ENCODE results near the gene TAF11L4. TPM values are rescaled to one million over a fixed set of nuclear protein-coding genes. Genes with fewer than 3 reads are reported as not detected.
"Not testable (repeated sequence)": the region's sequence is repeated elsewhere in the genome, so short reads cannot be mapped to it uniquely, and the experiment has no call there.

Gene TAF11L4
- total RNA-seq, 1 donor from 2014 or later: not detected

DNA sequence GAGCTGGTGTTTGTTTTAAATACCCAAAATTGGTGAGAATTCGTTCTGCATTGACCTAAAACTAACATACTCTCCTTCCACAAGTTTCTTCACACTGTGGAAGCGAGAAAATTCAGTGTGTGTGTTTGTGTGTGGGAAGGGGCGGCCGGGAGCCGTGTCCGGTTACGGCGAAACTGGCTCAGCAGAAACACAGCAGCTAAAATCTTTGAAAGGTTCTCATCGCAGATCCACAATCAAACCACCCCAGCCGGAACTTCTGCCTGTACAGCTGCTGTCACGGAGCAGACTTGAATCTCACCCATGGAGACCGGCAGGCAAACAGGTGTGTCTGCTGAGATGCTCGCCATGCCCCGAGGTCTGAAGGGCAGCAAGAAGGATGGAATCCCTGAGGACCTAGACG lies 3.3 kb downstream of the TAF11L4 start, which contains the start of gene TAF11L5:
TAF11L5 (plus strand) TSS at position 301 of the 400 bp plus-strand sequence.
- H3K4me3 Mint-ChIP-seq (ENCODE audit: unreplicated experiment); H3K36me3 Mint-ChIP-seq (ENCODE audit: low read depth); H3K27ac Mint-ChIP-seq (ENCODE audit: unreplicated experiment); H3K4me1 Mint-ChIP-seq (ENCODE audit: low read depth); H3K9me3 Mint-ChIP-seq (ENCODE audit: low read depth); H3K27me3 Mint-ChIP-seq (ENCODE audit: low read depth); DNase-seq (ENCODE audit: low spot score): not testable (repeated sequence)

DNA sequence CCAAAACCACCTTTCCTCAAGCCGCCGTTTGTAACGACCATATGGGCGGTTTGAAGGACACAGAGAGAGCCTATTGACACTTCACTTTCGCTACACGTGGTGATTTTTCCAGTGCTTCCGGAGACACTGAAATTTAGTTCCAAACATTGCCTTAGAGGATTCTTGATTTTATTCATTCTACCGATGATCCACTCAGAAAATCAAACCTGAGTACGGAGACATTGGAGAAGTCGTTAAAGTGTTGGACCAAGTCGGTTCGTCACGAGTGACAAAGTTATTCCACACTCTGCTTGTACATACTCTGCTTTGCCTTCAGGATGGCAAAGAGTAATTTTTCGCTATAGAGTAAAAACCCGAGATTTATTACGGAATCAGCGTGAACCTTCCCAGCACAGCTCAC lies 4.9 kb downstream of the TAF11L4 start:
- H3K27ac Mint-ChIP-seq (ENCODE audit: unreplicated experiment); H3K9me3 Mint-ChIP-seq (ENCODE audit: low read depth); H3K36me3 Mint-ChIP-seq (ENCODE audit: low read depth); H3K4me3 Mint-ChIP-seq (ENCODE audit: unreplicated experiment); H3K27me3 Mint-ChIP-seq (ENCODE audit: low read depth); H3K4me1 Mint-ChIP-seq (ENCODE audit: low read depth): not testable (repeated sequence)
- peak; percentile 98 for DNase-seq (ENCODE audit: low spot score)

DNA sequence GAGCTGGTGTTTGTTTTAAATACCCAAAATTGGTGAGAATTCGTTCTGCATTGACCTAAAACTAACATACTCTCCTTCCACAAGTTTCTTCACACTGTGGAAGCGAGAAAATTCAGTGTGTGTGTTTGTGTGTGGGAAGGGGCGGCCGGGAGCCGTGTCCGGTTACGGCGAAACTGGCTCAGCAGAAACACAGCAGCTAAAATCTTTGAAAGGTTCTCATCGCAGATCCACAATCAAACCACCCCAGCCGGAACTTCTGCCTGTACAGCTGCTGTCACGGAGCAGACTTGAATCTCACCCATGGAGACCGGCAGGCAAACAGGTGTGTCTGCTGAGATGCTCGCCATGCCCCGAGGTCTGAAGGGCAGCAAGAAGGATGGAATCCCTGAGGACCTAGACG lies 6.8 kb downstream of the TAF11L4 start, which contains the start of gene TAF11L6:
TAF11L6 (plus strand) TSS at position 301 of the 400 bp plus-strand sequence.
- H3K9me3 Mint-ChIP-seq (ENCODE audit: low read depth); H3K4me3 Mint-ChIP-seq (ENCODE audit: unreplicated experiment); DNase-seq (ENCODE audit: low spot score); H3K36me3 Mint-ChIP-seq (ENCODE audit: low read depth); H3K4me1 Mint-ChIP-seq (ENCODE audit: low read depth); H3K27ac Mint-ChIP-seq (ENCODE audit: unreplicated experiment); H3K27me3 Mint-ChIP-seq (ENCODE audit: low read depth): not testable (repeated sequence)

Other genes starting within 250 kb of the TAF11L4 start
- not detected in 3 replicates for gene TAF11L2, start 23.6 kb upstream of the TAF11L4 start, total RNA-seq
- gene TAF11L3, start 3.4 kb upstream of the TAF11L4 start, total RNA-seq: not detected in 3 replicates
- not detected in 3 replicates for gene TAF11L5, start 3.4 kb downstream of the TAF11L4 start, total RNA-seq
- not detected in 3 replicates for gene TAF11L6, start 6.9 kb downstream of the TAF11L4 start, total RNA-seq
- not detected in 3 replicates for gene TAF11L7, start 64.0 kb downstream of the TAF11L4 start, total RNA-seq
- not detected in 3 replicates for gene TAF11L8, start 69.2 kb downstream of the TAF11L4 start, total RNA-seq
- gene TAF11L9, start 72.6 kb downstream of the TAF11L4 start, total RNA-seq: not detected in 3 replicates
- gene TAF11L10, start 76.0 kb downstream of the TAF11L4 start, total RNA-seq: not detected in 3 replicates
- not detected in 3 replicates for gene TAF11L11, start 82.4 kb downstream of the TAF11L4 start, total RNA-seq
- gene TAF11L12, start 88.6 kb downstream of the TAF11L4 start, total RNA-seq: not detected in 3 replicates
- gene TAF11L13, start 110.3 kb downstream of the TAF11L4 start, total RNA-seq: not detected in 3 replicates
- gene TAF11L14, start 112.7 kb downstream of the TAF11L4 start, total RNA-seq: not detected in 3 replicates

Measured in chondrocyte (in vitro differentiated cells).